ENCODE measurements around the gene KLHL5. TPM values are rescaled to one million over a fixed set of nuclear protein-coding genes. Genes with fewer than 3 reads are reported as not detected.

Gene KLHL5
- total and polyA plus RNA-seq, 2 experiments from 2014 or later = 27.0 to 43.3 TPM

- Histone ChIP-seq H3K4me2 (ENCODE audit: unreplicated experiment) (no peak overlapping the region), H3K9ac (no peak overlapping the region), H3K4me1 (ENCODE audit: insufficient read depth) (peaks cover 22% of the 10 kb centered on the region), H3K27me3 (replicated peaks; ENCODE audit: insufficient read depth) (no peaks in the 10 kb centered on the region), H3K9me3 (ENCODE audit: low read depth) (no peaks in the 10 kb centered on the region), H3K9me2 (ENCODE audit: insufficient read depth) (no peaks in the 10 kb centered on the region), H3K36me3 (ENCODE audit: low read depth) (no peaks in the 10 kb centered on the region), H3K27ac (no peak overlapping the region), H3K79me2 (ENCODE audit: insufficient read depth) (peaks cover 66% of the 10 kb centered on the region), H4K20me1 (ENCODE audit: insufficient read depth) (no peaks in the 10 kb centered on the region), H3F3A (ENCODE audit: insufficient read depth) (peaks cover 35% of the 10 kb centered on the region), H2AFZ (no peak overlapping the region), H3K4me3 (no peak overlapping the region)
- peak; percentile 11 for DNase-seq
- 73 to 77% methylated on average over 2 of the region's 2 CpGs for WGBS, 2 experiments (ENCODE audit: low coverage in 1 of 2, low lambda C conversion rate in 2 of 2, missing lambda C conversion rate in 2 of 2)
- TF ChIP-seq EZH2phosphoT487 (IDR thresholded peaks at IDR 0.05; ENCODE audit: insufficient read depth, low read depth) (no peak), EZH2 (IDR thresholded peaks at IDR 0.05; ENCODE audit: insufficient read depth, poor library complexity, severe bottlenecking) (no peak)
- in situ Hi-C loops (cut with MboI) = no loop called here
These were observed 14.4 kb upstream of the KLHL5 start for GRCh38 chr4:39047681-39048080.

- Histone ChIP-seq H3K9me2 (ENCODE audit: insufficient read depth) (no peaks in the 10 kb centered on the region), H3K4me1 (ENCODE audit: insufficient read depth) (peaks cover 22% of the 10 kb centered on the region), H3F3A (ENCODE audit: insufficient read depth) (peaks cover 30% of the 10 kb centered on the region), H3K4me3 (no peak overlapping the region), H2AFZ (no peak overlapping the region), H3K4me2 (ENCODE audit: unreplicated experiment) (no peak overlapping the region), H3K27me3 (replicated peaks; ENCODE audit: insufficient read depth) (no peaks in the 10 kb centered on the region), H3K36me3 (ENCODE audit: low read depth) (no peaks in the 10 kb centered on the region), H4K20me1 (ENCODE audit: insufficient read depth) (no peaks in the 10 kb centered on the region), H3K79me2 (ENCODE audit: insufficient read depth) (peaks cover 71% of the 10 kb centered on the region), H3K27ac (no peak overlapping the region), H3K9me3 (ENCODE audit: low read depth) (no peaks in the 10 kb centered on the region), H3K9ac (no peak overlapping the region)
- no peak for DNase-seq
- WGBS, 2 experiments (ENCODE audit: low coverage in 1 of 2, low lambda C conversion rate in 2 of 2, missing lambda C conversion rate in 2 of 2) = 91 to 100% methylated on average over 1 of the region's 1 CpG
- TF ChIP-seq EZH2phosphoT487 (IDR thresholded peaks at IDR 0.05; ENCODE audit: insufficient read depth, low read depth) (no peak), EZH2 (IDR thresholded peaks at IDR 0.05; ENCODE audit: insufficient read depth, poor library complexity, severe bottlenecking) (no peak)
- in situ Hi-C loops (cut with MboI) = no loop called here
These were observed 13.7 kb upstream of the KLHL5 start for GRCh38 chr4:39048311-39048710.

DNA sequence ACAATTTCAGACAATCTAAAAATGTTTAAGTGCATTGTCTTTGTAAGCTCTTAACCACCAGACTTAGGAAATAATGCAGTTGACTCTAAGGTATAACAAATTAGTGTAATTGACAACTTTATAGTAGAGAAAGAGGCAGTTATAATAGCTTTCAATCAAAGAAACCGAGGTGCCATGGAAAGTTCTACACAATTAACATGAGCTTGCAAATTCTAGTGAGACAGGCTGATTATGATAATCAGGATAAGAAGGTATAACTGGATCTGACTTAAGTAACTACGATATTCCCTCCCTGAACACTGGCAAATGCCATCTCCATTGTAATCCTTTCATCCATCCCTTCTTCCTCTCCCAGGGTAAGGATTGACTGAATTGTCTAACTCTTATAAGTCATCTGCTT lies 11.4 kb upstream of the KLHL5 start:
- Histone ChIP-seq H3K4me1 (ENCODE audit: insufficient read depth) (peaks cover 16% of the 10 kb centered on the region), H3K79me2 (ENCODE audit: insufficient read depth) (peaks cover 94% of the 10 kb centered on the region), H3K36me3 (ENCODE audit: low read depth) (no peaks in the 10 kb centered on the region), H3K4me2 (ENCODE audit: unreplicated experiment) (no peak overlapping the region), H3K9me3 (ENCODE audit: low read depth) (no peaks in the 10 kb centered on the region), H3F3A (ENCODE audit: insufficient read depth) (peaks cover 18% of the 10 kb centered on the region), H3K4me3 (no peak overlapping the region), H3K9me2 (ENCODE audit: insufficient read depth) (no peaks in the 10 kb centered on the region), H4K20me1 (ENCODE audit: insufficient read depth) (no peaks in the 10 kb centered on the region), H3K27ac (no peak overlapping the region), H2AFZ (no peak overlapping the region), H3K9ac (no peak overlapping the region), H3K27me3 (replicated peaks; ENCODE audit: insufficient read depth) (no peaks in the 10 kb centered on the region)
- TF ChIP-seq EZH2 (IDR thresholded peaks at IDR 0.05; ENCODE audit: insufficient read depth, poor library complexity, severe bottlenecking) (no peak), EZH2phosphoT487 (IDR thresholded peaks at IDR 0.05; ENCODE audit: insufficient read depth, low read depth) (no peak)
- in situ Hi-C loops (cut with MboI) = loop anchor here (25.0 kb wide), 1 partner anchor 88 kb away; no protein-coding TSS in a partner anchor
- 91 to 95% methylated on average over 2 of the region's 2 CpGs for WGBS, 2 experiments (ENCODE audit: low coverage in 1 of 2, low lambda C conversion rate in 2 of 2, missing lambda C conversion rate in 2 of 2)
- DNase-seq = no peak

GRCh38 chr4:39051492-39051891 lies 10.5 kb upstream of the KLHL5 start:
- peaks cover 96% of the 10 kb centered on the region for H3K79me2 ChIP-seq (ENCODE audit: insufficient read depth)
- TF ChIP-seq EZH2 (IDR thresholded peaks at IDR 0.05; ENCODE audit: insufficient read depth, poor library complexity, severe bottlenecking) (no peak), EZH2phosphoT487 (IDR thresholded peaks at IDR 0.05; ENCODE audit: insufficient read depth, low read depth) (no peak)
- H4K20me1 ChIP-seq (ENCODE audit: insufficient read depth) = no peaks in the 10 kb centered on the region

More at GRCh38 chr4:39051492-39051891, 10.5 kb upstream of the KLHL5 start:
- 100% methylated on average over 1 of the region's 1 CpG for WGBS, 2 experiments (ENCODE audit: low coverage in 1 of 2, low lambda C conversion rate in 2 of 2, missing lambda C conversion rate in 2 of 2)
- DNase-seq = no peak
- Histone ChIP-seq H3K9me3 (ENCODE audit: low read depth) (no peaks in the 10 kb centered on the region), H3K4me2 (ENCODE audit: unreplicated experiment) (no peak overlapping the region), H3K9ac (no peak overlapping the region), H3K27me3 (replicated peaks; ENCODE audit: insufficient read depth) (no peaks in the 10 kb centered on the region), H2AFZ (no peak overlapping the region), H3K36me3 (ENCODE audit: low read depth) (no peaks in the 10 kb centered on the region), H3K27ac (no peak overlapping the region), H3K4me3 (no peak overlapping the region), H3K4me1 (ENCODE audit: insufficient read depth) (peaks cover 10% of the 10 kb centered on the region), H3K9me2 (ENCODE audit: insufficient read depth) (no peaks in the 10 kb centered on the region), H3F3A (ENCODE audit: insufficient read depth) (peaks cover 9% of the 10 kb centered on the region; the same call in 1 of the 2 replicates)
- in situ Hi-C loops (cut with MboI) = loop anchor here (25.0 kb wide), 1 partner anchor 89 kb away; no protein-coding TSS in a partner anchor
